AG04450 (cell line): ENCODE measurements around the gene UQCC3. TPM values are rescaled to one million over a fixed set of nuclear protein-coding genes. Genes with fewer than 3 reads are reported as not detected.
A peak's percentile ranks its signal among the peaks of the same experiment; 100 is the strongest.

Source experiments
- CTCF ChIA-PET: fragments of 300-600, 350-600 bp; formaldehyde crosslinking; extraction: SDS; loops from one replicate; lab custom pipeline; 2022; ENCODE audit warnings: antibody characterized with exemption, inconsistent platforms; lab: Charles Lee
- POLR2A ChIA-PET: fragments of 350-600 bp; formaldehyde crosslinking; extraction: SDS; loops from one replicate; lab custom pipeline; 2021; ENCODE audit warnings: antibody characterized with exemption, inconsistent platforms; lab: Yijun Ruan, JAX
- DNase-seq: peaks from one replicate; pipeline ENCODE4 v3.0.0-alpha.2; 2011; ENCODE audit warnings: low read depth, low spot score
- H3K27ac ChIP-seq: one replicate; pipeline ENCODE4 v1.5.1; 2012; ENCODE audit warnings: low read depth, low read length, control low read depth
- H3K27me3 ChIP-seq: one replicate; pipeline ENCODE4 v1.6.0; 2012; ENCODE audit warnings: low read length; ENCODE audit not compliant: control insufficient read depth, insufficient read depth
- H3K4me3 ChIP-seq: 2 replicates; pipeline ENCODE4 v1.5.1; 2011; ENCODE audit warnings: mild to moderate bottlenecking, low read depth, low read length, control low read depth
- H3K9me3 ChIP-seq: 2 replicates; pipeline ENCODE4 v1.5.1; 2012; ENCODE audit warnings: low read length; ENCODE audit not compliant: control insufficient read depth, insufficient read depth
- CTCF ChIP-seq: IDR thresholded peaks from 2 replicates; pipeline ENCODE4 v1.5.1; 2011; ENCODE audit warnings: low read depth, low read length, control low read depth, inconsistent platforms
- polyA plus RNA-seq: library from polyadenylated mRNA; depleted of rRNA; stranded (reverse); fragments of >200 nt; gene quantifications from 2 replicates; pipeline ENCODE4 v1.2.3, GENCODE V29; 2011

UQCC3 gene
- polyA plus RNA-seq, 1 experiment: 6.2 TPM

- no peak for TF ChIP-seq CTCF
- H3K27ac ChIP-seq: no peak overlapping the region
- no peak for DNase-seq
- ChIA-PET POLR2A (interaction anchor here (1.4 to 2.7 kb wide), 6 partner anchors 19 to 133 kb away, joined by 4 to 17 read pairs (median 9); partner anchors contain the start of genes C11orf98, CSKMT, HNRNPUL2 and LRRN4CL), CTCF (interaction anchor here (1.3 kb wide), 1 partner anchor 16 kb away, joined by 4 read pairs; no protein-coding TSS in a partner anchor)
- H3K27me3 ChIP-seq: no peaks in the 10 kb centered on the region
- H3K9me3 ChIP-seq: no peaks in the 10 kb centered on the region
- H3K4me3 ChIP-seq: no peak overlapping the region
Measured at GRCh38 chr11:62708392-62708791, 36.9 kb downstream of the UQCC3 start.

- CTCF ChIA-PET: interaction anchor here (1.3 kb wide), 1 partner anchor 16 kb away, joined by 4 read pairs; no protein-coding TSS in a partner anchor
Measured at GRCh38 chr11:62708793-62709192, 37.3 kb downstream of the UQCC3 start.

GRCh38 chr11:62709247-62710000 is 38.0 kb downstream of the UQCC3 start:
- CTCF ChIA-PET: interaction anchor here (0.5 to 1.3 kb wide), 2 partner anchors 12 to 17 kb away, joined by 3 to 4 read pairs; no protein-coding TSS in a partner anchor
- DNase-seq: peak; percentile 93

More at GRCh38 chr11:62708793-62709192, 37.3 kb downstream of the UQCC3 start:
- Histone ChIP-seq H3K4me3 (peak overlapping the region; percentile 41), H3K9me3 (no peaks in the 10 kb centered on the region), H3K27ac (peak overlapping the region; percentile 11), H3K27me3 (no peaks in the 10 kb centered on the region)
- TF ChIP-seq CTCF: no peak
- POLR2A ChIA-PET: interaction anchor here (0.6 to 2.7 kb wide), 8 partner anchors 18 to 172 kb away, joined by 3 to 17 read pairs (median 6); partner anchors contain the start of genes C11orf98, CSKMT, HNRNPUL2 and LRRN4CL
- DNase-seq: no peak

GRCh38 chr11:62710001-62710345 is 38.5 kb downstream of the UQCC3 start:
- ChIA-PET POLR2A (interaction anchor here (1.0 to 2.7 kb wide), 5 partner anchors 17 to 171 kb away, joined by 3 to 17 read pairs (median 10); partner anchors contain the start of genes C11orf98, CSKMT, HNRNPUL2 and LRRN4CL), CTCF (interaction anchor here (0.5 kb wide), 1 partner anchor 12 kb away, joined by 3 read pairs; no protein-coding TSS in a partner anchor)
- DNase-seq: no peak
- no peaks in the 10 kb centered on the region for H3K9me3 ChIP-seq
- H3K4me3 ChIP-seq: peak overlapping the region; percentile 52
- TF ChIP-seq CTCF: no peak
- peak overlapping the region; percentile 91 for H3K27ac ChIP-seq
- no peaks in the 10 kb centered on the region for H3K27me3 ChIP-seq

More at GRCh38 chr11:62709247-62710000, 38.0 kb downstream of the UQCC3 start:
- POLR2A ChIA-PET: interaction anchor here (0.6 to 2.7 kb wide), 6 partner anchors 18 to 171 kb away, joined by 3 to 17 read pairs (median 9); partner anchors contain the start of genes C11orf98, CSKMT, HNRNPUL2 and LRRN4CL
- Histone ChIP-seq H3K27ac (peak overlapping the region; percentile 91), H3K9me3 (no peaks in the 10 kb centered on the region), H3K4me3 (peak overlapping the region; percentile 52), H3K27me3 (no peaks in the 10 kb centered on the region)
- TF ChIP-seq CTCF: no peak
